ENCODE measurements around the gene PEX12. TPM values are rescaled to one million over a fixed set of nuclear protein-coding genes. Genes with fewer than 3 reads are reported as not detected.
"Not testable (repeated sequence)": the region's sequence is repeated elsewhere in the genome, so short reads cannot be mapped to it uniquely, and the experiment has no call there.

Gene PEX12
- 6.1 TPM for total RNA-seq

GRCh38 chr17:35578197-35578928, at the start of gene PEX12:
PEX12 (minus strand) TSS chr17:35578571; CDS start chr17:35578021, 550 bp downstream.
- DNase-seq (ENCODE audit: low spot score in 2 of 2) (peak; percentile 60 to 87), FAIRE-seq (no peak)

- DNase-seq (ENCODE audit: low spot score in 2 of 2) (no peak), FAIRE-seq (no peak)
Observed at GRCh38 chr17:35627417-35627816, 49.0 kb upstream of the PEX12 start.

DNA sequence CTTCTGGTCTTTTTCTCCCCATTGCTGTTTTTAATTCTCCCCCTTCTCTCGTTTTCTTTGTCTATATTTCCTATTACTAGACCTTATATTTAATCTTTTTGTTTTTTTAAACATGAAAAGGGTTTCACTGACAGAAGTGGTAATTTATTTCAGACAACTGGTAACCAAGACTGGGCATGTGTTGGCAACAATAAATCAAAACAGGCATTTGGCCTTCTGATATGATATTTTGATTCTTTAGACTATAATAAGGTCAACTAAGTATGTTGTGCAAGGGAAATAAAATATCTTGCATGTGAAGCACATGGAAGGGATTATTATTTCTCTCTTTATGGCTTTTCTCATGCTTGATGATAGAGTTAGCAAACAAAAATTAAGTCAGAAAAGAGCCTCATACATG, 43.4 kb upstream of the PEX12 start:
- DNase-seq (ENCODE audit: low spot score in 2 of 2) = no peak
- FAIRE-seq = no peak

DNA sequence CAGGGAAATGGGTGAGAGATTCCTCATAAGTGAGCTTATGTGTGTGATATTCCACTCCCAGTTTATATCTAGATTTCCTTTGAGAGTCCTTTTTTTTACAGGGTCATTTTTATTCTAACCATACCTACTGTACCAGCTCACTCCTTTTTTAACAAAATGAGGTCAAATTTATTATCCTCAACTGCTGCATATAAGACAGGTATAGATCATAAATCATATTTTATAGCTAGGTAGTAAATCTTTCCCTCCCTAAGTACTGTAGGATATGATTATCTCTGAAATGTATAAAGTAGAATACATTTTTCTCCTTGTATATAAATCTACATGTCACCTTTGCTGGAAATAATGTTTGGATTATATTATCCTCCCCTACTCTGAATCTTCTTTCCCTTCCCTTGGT, 40.3 kb upstream of the PEX12 start:
- no peak for DNase-seq (ENCODE audit: low spot score in 2 of 2)
- no peak for FAIRE-seq

DNA sequence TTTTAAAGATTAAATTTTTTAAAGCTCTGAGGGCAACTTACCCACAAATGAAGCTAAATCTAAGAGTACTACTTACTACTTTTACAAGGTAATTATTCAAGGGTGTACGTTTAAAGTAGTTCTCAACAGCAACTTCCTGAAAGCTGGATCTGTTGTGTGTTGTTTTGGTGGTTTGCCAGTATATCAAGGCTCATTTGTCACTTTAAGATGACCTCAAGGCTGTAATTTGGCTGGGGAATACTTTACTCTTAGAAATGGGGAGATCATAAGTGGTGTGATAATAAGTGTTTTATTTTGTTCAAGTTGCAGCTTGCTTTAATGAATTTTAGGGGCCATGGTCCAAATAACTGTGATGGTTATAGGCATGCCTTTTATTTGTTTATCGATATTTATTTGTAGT, 39.1 kb upstream of the PEX12 start:
- FAIRE-seq (no peak), DNase-seq (ENCODE audit: low spot score in 2 of 2) (no peak)

DNA sequence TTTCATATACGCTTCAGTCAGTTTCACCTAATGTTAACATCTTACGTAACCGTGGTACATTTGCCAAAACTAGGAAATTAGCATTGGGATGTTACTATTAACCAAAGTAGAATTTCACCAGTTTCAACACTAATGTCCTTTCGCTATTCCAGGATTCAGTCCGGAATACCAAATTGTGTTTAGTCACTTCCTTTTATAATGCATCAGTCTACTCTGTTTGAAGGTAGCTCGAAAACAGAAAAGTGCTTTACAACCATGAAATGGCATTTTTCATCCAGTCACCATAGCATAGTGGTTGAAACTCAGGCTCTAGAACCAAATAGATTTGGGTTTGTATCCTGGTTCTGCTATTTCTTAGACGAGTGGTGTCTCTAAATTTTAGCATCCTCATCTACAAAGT, 38.2 kb upstream of the PEX12 start:
- no peak for DNase-seq (ENCODE audit: low spot score in 2 of 2)
- FAIRE-seq = no peak

GRCh38 chr17:35614810-35615209, 36.4 kb upstream of the PEX12 start:
- no peak for DNase-seq (ENCODE audit: low spot score in 2 of 2)
- no peak for FAIRE-seq

DNA sequence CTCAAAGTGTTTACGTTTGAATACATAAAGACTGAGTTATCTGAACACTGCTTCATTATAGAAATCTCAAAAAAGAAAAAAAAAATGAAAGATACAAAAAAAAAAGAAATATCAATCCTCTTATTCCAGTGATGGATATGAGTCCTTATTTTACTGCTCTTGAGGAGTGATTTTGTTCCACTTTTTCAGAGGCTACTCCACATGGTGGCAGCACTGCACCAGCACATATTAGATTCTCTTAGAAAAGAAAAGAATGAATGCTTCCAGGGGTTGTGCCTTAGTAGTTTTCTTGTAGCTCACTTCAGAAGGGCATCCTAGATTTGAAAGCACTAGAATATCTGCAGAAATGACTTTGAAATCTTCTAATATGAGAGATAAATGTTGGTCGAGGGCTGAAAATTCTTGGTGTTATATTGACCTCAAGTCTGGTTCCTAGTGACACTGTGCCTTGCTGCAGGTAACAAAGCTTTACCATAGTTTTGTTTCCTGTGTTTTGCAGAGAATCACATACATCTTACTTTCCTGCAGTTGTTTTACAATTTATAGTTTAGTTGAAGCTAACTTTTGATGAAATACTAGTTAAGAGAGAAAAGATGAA, 34.7 kb upstream of the PEX12 start:
- FAIRE-seq = peak; percentile 74
- DNase-seq (ENCODE audit: low spot score in 2 of 2) = no peak

DNA sequence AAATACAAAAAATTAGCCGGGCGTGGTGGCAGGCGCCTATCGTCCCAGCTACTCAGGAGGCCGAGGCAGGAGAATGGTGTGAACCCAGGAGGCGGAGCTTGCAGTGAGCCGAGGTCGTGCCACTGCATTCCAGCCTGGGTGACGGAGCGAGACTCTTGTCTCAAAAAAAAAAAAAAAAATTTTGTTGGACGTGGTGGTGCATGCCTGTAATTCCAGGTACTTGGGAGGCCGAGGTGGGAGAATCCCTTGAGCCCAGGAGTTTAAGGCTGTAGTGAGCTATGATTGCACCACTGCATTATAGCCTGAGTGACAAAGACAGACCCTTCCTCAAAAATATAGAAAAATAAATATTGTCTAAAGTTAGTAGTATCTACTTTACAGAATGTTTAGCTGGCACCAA, 32.4 kb upstream of the PEX12 start:
- FAIRE-seq; DNase-seq (ENCODE audit: low spot score in 2 of 2): not testable (repeated sequence)

DNA sequence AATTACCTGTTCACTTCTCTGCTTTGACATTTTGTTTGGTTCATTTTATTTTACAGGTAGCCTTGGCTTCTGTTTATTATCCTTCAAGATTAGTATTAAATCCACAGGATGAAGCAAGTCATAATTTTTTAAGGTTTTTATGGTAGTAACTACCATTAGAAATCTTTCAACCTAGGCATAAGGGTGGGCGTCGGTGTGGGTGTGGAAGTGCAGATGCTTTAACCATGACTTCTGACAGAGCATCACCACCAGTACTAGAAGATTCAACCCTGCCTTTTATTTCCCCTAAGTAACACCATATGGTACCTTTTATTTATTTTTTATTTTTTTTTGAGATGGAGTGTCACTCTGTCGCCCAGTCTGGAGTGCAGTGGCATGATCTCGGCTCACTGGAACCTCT, 31.5 kb upstream of the PEX12 start:
- no peak for DNase-seq (ENCODE audit: low spot score in 2 of 2)
- no peak for FAIRE-seq

GRCh38 chr17:35607239-35607847, 29.0 kb upstream of the PEX12 start:
- no peak for FAIRE-seq
- no peak for DNase-seq (ENCODE audit: low spot score in 2 of 2)

DNA sequence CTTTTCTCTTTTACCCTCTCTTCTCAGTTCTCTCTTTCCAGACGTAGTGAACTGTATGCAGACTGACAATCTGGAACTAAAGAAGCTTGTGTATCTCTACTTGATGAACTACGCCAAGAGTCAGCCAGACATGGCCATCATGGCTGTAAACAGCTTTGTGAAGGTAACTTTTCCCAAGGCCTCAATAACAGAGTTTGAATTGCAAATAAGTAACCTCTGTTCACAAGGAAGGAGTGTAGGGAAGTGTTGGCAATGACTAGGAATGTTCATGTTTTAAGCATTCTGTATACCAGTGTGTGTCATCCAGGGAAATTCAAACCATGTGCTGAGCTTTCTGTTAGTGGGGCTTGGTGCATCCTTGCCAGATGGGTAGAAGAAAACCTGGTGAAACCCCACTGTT, 27.3 kb upstream of the PEX12 start:
- no peak for DNase-seq (ENCODE audit: low spot score in 2 of 2)
- FAIRE-seq = no peak

GRCh38 chr17:35603674-35604073, 25.3 kb upstream of the PEX12 start:
- FAIRE-seq (no peak), DNase-seq (ENCODE audit: low spot score in 2 of 2) (no peak)

DNA sequence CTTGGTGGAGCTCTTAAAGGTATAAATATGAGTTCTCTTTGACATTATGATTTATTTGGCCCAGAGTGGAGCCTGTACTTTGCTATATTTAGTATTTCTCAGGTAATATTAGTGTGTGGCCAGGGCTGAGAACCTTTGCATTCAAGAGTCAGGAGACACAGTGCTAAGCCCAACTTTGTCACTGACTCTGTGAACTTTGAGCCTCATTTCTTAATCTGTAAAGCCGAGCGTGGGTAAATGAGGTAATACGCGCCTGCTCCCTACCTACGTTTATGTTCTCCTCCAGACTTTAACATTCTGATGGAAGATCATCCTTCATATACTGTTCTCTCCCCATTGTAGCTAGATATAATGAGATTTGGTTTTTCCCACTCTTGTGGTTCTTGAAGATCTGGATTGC, 19.2 kb upstream of the PEX12 start:
- FAIRE-seq = no peak
- no peak for DNase-seq (ENCODE audit: low spot score in 2 of 2)

DNA sequence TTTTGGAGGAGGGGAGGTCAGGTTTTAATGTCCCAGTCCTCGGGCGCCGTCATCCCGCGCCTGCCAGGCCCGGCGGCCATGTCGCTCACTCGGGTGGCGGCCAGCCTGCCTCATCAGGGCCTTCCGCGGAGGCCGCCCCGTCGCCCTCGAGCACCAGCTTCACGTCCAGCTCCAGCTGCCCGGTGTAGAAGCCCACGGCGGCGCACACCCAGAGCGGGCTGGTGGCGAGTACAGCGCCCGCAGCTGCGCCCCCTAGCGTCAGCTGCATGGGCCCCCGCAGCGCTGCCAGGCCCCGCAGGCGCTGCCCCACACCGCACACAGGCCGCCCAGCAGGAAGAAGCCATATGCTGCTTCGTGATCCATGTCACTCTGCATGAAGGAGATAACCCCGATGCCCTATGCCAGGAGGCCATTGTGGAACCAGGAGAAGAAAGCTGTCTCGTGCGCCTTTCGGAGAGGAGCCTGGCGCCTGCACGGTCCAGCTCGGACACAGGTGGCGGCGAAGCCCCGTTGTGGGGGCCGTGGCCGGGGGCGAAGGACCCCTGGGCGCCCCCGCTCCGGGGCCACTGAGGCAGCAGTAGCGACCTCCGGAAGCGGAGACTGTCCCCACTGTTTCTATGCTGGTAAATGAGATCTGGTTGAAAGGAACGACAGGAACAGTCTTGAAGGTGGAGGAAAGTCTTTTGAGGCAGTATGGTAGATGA, 18.3 kb upstream of the PEX12 start:
- FAIRE-seq (no peak), DNase-seq (ENCODE audit: low spot score in 2 of 2) (no peak)

DNA sequence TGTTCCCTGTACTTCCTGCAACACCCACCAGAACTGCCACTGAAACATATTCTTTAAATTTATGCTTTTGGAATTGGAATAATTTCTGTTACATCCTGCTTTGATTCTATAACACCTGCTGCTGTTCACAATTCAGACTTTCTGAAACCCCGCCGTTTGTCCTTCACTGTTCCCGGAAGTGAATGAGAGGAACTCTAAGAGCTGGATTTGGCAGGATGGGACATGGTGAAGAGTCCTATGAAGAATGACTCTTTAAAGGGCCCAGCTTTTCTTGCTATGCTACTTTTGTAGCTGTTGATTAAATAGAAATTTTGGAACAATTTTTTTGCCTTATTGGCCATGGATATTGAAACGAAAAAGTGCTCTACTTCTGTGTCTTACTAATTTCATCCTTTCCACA, 17.7 kb upstream of the PEX12 start:
- no peak for FAIRE-seq
- DNase-seq (ENCODE audit: low spot score in 2 of 2) = no peak

- DNase-seq (ENCODE audit: low spot score in 2 of 2) = no peak
- no peak for FAIRE-seq
Observed at GRCh38 chr17:35588196-35588920, 10.0 kb upstream of the PEX12 start.

- FAIRE-seq (no peak), DNase-seq (ENCODE audit: low spot score in 2 of 2) (peak; percentile 77 to 86)
Observed at GRCh38 chr17:35587074-35587961, 8.9 kb upstream of the PEX12 start, which contains the start of gene AP2B1. AP2B1 (plus strand) TSS chr17:35587322; CDS start chr17:35594031, 6,709 bp downstream.

DNA sequence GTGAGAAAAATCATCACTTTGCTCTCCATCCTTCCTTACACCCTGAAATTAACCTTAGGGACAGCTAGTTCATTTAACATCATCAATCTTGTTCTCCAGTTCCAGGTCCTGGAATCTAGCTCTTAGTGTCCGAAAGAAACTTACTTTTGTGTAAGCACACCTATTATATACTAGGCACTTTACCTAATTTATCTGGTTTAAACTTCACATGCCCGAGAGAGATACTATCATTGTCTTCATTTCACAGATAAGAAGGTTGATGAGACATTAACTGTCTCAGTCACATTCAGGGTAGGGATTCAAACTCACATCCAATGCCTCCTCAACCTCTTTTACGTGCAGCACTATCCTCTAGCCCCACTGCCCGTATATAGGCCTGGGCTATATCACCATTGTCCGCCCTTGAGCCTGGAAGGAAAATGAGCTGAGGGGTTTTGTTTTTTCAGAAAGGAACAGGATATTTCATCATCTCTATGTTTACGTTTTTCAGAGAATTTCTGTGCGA, 8.2 kb upstream of the PEX12 start:
- DNase-seq (ENCODE audit: low spot score in 2 of 2) (no peak), FAIRE-seq (no peak)

Measured in frontal cortex (tissue), 4 donors.